GM10266 (cell line): ENCODE measurements around the gene MAN1A1.

Experiments
- DNase-seq: peaks from one replicate; pipeline ENCODE4 v3.0.0; 2012; ENCODE audit errors: extremely low spot score
- CTCF ChIP-seq: IDR thresholded peaks from 2 replicates; pipeline ENCODE4 v1.5.1; 2012; ENCODE audit warnings: mild to moderate bottlenecking, low read depth; ENCODE audit not compliant: control insufficient read depth, insufficient read depth; ENCODE audit errors: missing control alignments

The MAN1A1 gene

GRCh38 chr6:119249319-119249718 lies 100.2 kb downstream of the MAN1A1 start:
- no peak for TF ChIP-seq CTCF
- DNase-seq: no peak

GRCh38 chr6:119247504-119247903 lies 102.1 kb downstream of the MAN1A1 start:
- no peak for TF ChIP-seq CTCF

GRCh38 chr6:119243657-119244056 lies 105.9 kb downstream of the MAN1A1 start:
- no peak for DNase-seq
- no peak for TF ChIP-seq CTCF

More at GRCh38 chr6:119247504-119247903, 102.1 kb downstream of the MAN1A1 start:
- DNase-seq: no peak

- no peak for DNase-seq
Observed at GRCh38 chr6:119243037-119243436, 106.5 kb downstream of the MAN1A1 start.

GRCh38 chr6:119241540-119242309 lies 107.8 kb downstream of the MAN1A1 start:
- no peak for DNase-seq
- TF ChIP-seq CTCF: no peak

More at GRCh38 chr6:119243037-119243436, 106.5 kb downstream of the MAN1A1 start:
- TF ChIP-seq CTCF: no peak

- DNase-seq: peak; percentile 7
- no peak for TF ChIP-seq CTCF
Observed at GRCh38 chr6:119241111-119241465, 108.5 kb downstream of the MAN1A1 start.

GRCh38 chr6:119240257-119241110 lies 109.1 kb downstream of the MAN1A1 start:
- DNase-seq: no peak
- no peak for TF ChIP-seq CTCF
